ENCODE measurements around the gene CDCA7. TPM values are rescaled to one million over a fixed set of nuclear protein-coding genes. Genes with fewer than 3 reads are reported as not detected.
"Not testable (repeated sequence)": the region's sequence is repeated elsewhere in the genome, so short reads cannot be mapped to it uniquely, and the experiment has no call there.

Gene CDCA7
- total and polyA plus RNA-seq, 2 of the 13 experiments (the other 11 are each of a cell fraction or from before 2014, with no cell fraction given) = 46.2 to 57.8 TPM

- peaks cover 5 to 10% of the 10 kb centered on the region in 2 experiments; a peak in 3 of 5 replicates for H3K36me3 ChIP-seq (replicated peaks in 1 of 2; ENCODE audit: control insufficient read depth in 1 of 2, insufficient read depth in 2 of 2, low read length in 2 of 2)
- intact Hi-C loops (cut with micrococcal nuclease; ENCODE audit: unreplicated experiment) (no loop called here), in situ Hi-C loops (cut with HindIII; ENCODE audit: extremely low pct_ligation_motif_present, low pct_unique_long_range_greater_than_20kb) (no loop called here)
- WGBS (ENCODE audit: low lambda C conversion rate) = 98% methylated on average over 2 of the region's 2 CpGs
- H3K79me2 ChIP-seq (ENCODE audit: insufficient read depth, low read length) = no peaks in the 10 kb centered on the region
- no peak overlapping the region for H3K27ac ChIP-seq (ENCODE audit: extremely low read length, insufficient read depth, low read length)
- ChIA-PET POLR2A (no interaction called here), CTCF (ENCODE audit: low intra/inter-chr PET ratio, low total read pairs) (no interaction called here)
- no peak overlapping the region for H3K4me2 ChIP-seq (ENCODE audit: low read depth, low read length)
- DNase-seq (ENCODE audit: low spot score) (no peak), FAIRE-seq (no peak), ATAC-seq (no peak)
- no peak for TF ChIP-seq NFIB (CRISPR knock-in tag; IDR thresholded peaks at IDR 0.05; ENCODE audit: borderline replicate concordance)
- no peak for TF ChIP-seq ZNF614 (CRISPR knock-in tag; IDR thresholded peaks at IDR 0.05; ENCODE audit: borderline replicate concordance)
- no peak for TF ChIP-seq ZNF121 (CRISPR knock-in tag; IDR thresholded peaks at IDR 0.05)
- no peak for TF ChIP-seq SIN3B (IDR thresholded peaks at IDR 0.05; ENCODE audit: low read length)
- TF ChIP-seq ZNF800 (CRISPR knock-in tag; IDR thresholded peaks at IDR 0.05) = no peak
- TF ChIP-seq SP1 (IDR thresholded peaks at IDR 0.05) = no peak
- no peak for TF ChIP-seq SP1 (CRISPR knock-in tag; IDR thresholded peaks at IDR 0.05)
- TF ChIP-seq SKI (IDR thresholded peaks at IDR 0.05; ENCODE audit: partially characterized antibody) = no peak
- H3K9me3 ChIP-seq (ENCODE audit: low read length) = no peaks in the 10 kb centered on the region
- BruUV-seq (replicated peaks) = no TSS peak
- no peak overlapping the region for H3K9ac ChIP-seq (ENCODE audit: insufficient read depth, low read depth, low read length)
- no peaks in the 10 kb centered on the region for H3K27me3 ChIP-seq (ENCODE audit: control insufficient read depth in 1 of 2, insufficient read depth in 2 of 2, low read length in 2 of 2)
- H4K20me1 ChIP-seq (ENCODE audit: insufficient read depth, low read length) = no peaks in the 10 kb centered on the region; the same call in 1 of the 2 replicates
- H3K4me1 ChIP-seq (ENCODE audit: insufficient read depth, low read length) = no peaks in the 10 kb centered on the region
- no peak overlapping the region for H2AFZ ChIP-seq (ENCODE audit: low read length)
- H3K4me3 ChIP-seq (replicated peaks in 1 of 3; ENCODE audit: insufficient read depth in 1 of 3, low read depth in 2 of 3, low read length in 3 of 3) = no peak overlapping the region
These were observed 18.6 kb downstream of the CDCA7 start for GRCh38 chr2:173373290-173373689.

GRCh38 chr2:173374634-173375033 is 20.0 kb downstream of the CDCA7 start:
- Histone ChIP-seq H3K9ac (ENCODE audit: insufficient read depth, low read depth, low read length) (no peak overlapping the region), H3K27ac (ENCODE audit: extremely low read length, insufficient read depth, low read length) (no peak overlapping the region), H3K27me3 (ENCODE audit: control insufficient read depth in 1 of 2, insufficient read depth in 2 of 2, low read length in 2 of 2) (no peaks in the 10 kb centered on the region), H4K20me1 (ENCODE audit: insufficient read depth, low read length) (no peaks in the 10 kb centered on the region; the same call in 1 of the 2 replicates), H2AFZ (ENCODE audit: low read length) (no peak overlapping the region), H3K79me2 (ENCODE audit: insufficient read depth, low read length) (no peaks in the 10 kb centered on the region), H3K4me3 (replicated peaks in 1 of 3; ENCODE audit: insufficient read depth in 1 of 3, low read depth in 2 of 3, low read length in 3 of 3) (no peak overlapping the region), H3K36me3 (replicated peaks in 1 of 2; ENCODE audit: control insufficient read depth in 1 of 2, insufficient read depth in 2 of 2, low read length in 2 of 2) (0 out of 5 replicates have a peak, but pooled peaks cover 0 to 1% of the 10 kb centered on the region in 2 experiments), H3K9me3 (ENCODE audit: low read length) (no peaks in the 10 kb centered on the region), H3K4me2 (ENCODE audit: low read depth, low read length) (no peak overlapping the region), H3K4me1 (ENCODE audit: insufficient read depth, low read length) (no peaks in the 10 kb centered on the region)
- intact Hi-C loops (cut with micrococcal nuclease; ENCODE audit: unreplicated experiment) = no loop called here
- no peak for ATAC-seq
- no TSS peak for BruUV-seq (replicated peaks)
- TF ChIP-seq ZNF7 (CRISPR knock-in tag; IDR thresholded peaks at IDR 0.05) (peak; percentile 78; the same call in 1 of the 2 replicates), ZIK1 (CRISPR knock-in tag; IDR thresholded peaks at IDR 0.05; ENCODE audit: borderline replicate concordance, low read depth) (no peak)
- POLR2A ChIA-PET = no interaction called here
- in situ Hi-C loops (cut with HindIII; ENCODE audit: extremely low pct_ligation_motif_present, low pct_unique_long_range_greater_than_20kb) = no loop called here
- no peak for DNase-seq (ENCODE audit: low spot score)
- FAIRE-seq = no peak
- WGBS (ENCODE audit: low lambda C conversion rate) = 92% methylated on average over 3 of the region's 3 CpGs
- CTCF ChIA-PET (ENCODE audit: low intra/inter-chr PET ratio, low total read pairs) = no interaction called here

GRCh38 chr2:173385534-173385933 is 30.9 kb downstream of the CDCA7 start:
- CTCF ChIA-PET (ENCODE audit: low intra/inter-chr PET ratio, low total read pairs); H3K4me1 ChIP-seq (ENCODE audit: insufficient read depth, low read length); intact Hi-C loops (cut with micrococcal nuclease; ENCODE audit: unreplicated experiment); DNase-seq (ENCODE audit: low spot score); H3K9ac ChIP-seq (ENCODE audit: insufficient read depth, low read depth, low read length); H3K4me2 ChIP-seq (ENCODE audit: low read depth, low read length); BruUV-seq (replicated peaks); H3K27me3 ChIP-seq (ENCODE audit: control insufficient read depth in 1 of 2, insufficient read depth in 2 of 2, low read length in 2 of 2); FAIRE-seq; in situ Hi-C loops (cut with HindIII; ENCODE audit: extremely low pct_ligation_motif_present, low pct_unique_long_range_greater_than_20kb); H2AFZ ChIP-seq (ENCODE audit: low read length); H4K20me1 ChIP-seq (ENCODE audit: insufficient read depth, low read length); POLR2A ChIA-PET; H3K36me3 ChIP-seq (replicated peaks in 1 of 2; ENCODE audit: control insufficient read depth in 1 of 2, insufficient read depth in 2 of 2, low read length in 2 of 2); H3K9me3 ChIP-seq (ENCODE audit: low read length); ATAC-seq; H3K27ac ChIP-seq (ENCODE audit: extremely low read length, insufficient read depth, low read length); H3K4me3 ChIP-seq (replicated peaks in 1 of 3; ENCODE audit: insufficient read depth in 1 of 3, low read depth in 2 of 3, low read length in 3 of 3); H3K79me2 ChIP-seq (ENCODE audit: insufficient read depth, low read length): not testable (repeated sequence)
- 74% methylated on average over 4 of the region's 4 CpGs for WGBS (ENCODE audit: low lambda C conversion rate)

Data from HepG2 (cell line).